ENCODE data around the gene RHOC.

RHOC gene

DNA sequence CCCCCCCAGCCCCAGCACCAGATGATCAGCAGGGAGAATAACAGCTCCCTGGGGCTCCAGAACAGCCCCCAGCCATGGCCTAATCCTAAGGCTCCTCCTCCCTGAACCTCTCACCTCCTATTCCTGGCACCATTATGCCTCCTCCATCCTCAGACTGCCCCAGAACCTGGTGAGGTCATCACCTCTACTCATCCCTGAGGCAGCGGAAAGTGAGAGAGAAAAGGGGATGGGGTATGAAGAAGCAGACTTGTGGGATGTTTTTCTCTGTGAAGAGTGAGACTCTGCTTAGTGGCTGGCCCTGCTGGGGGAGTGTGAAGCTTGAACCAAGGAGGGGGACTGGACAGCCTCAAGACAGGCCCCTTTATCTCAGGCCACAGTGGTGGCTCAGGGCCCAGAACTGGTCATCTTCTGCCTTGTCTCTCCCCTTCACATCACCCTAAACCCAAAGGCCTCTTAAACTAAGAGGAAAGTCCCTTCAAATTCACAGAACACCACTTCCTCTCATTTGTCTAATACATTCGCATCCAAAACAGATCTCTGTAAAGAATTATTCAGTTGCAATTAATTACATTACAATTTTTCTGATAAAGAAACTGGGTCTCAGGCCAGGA, 10.4 kb upstream of the RHOC start:
- no peak for DNase-seq (ENCODE audit: low spot score)

DNA sequence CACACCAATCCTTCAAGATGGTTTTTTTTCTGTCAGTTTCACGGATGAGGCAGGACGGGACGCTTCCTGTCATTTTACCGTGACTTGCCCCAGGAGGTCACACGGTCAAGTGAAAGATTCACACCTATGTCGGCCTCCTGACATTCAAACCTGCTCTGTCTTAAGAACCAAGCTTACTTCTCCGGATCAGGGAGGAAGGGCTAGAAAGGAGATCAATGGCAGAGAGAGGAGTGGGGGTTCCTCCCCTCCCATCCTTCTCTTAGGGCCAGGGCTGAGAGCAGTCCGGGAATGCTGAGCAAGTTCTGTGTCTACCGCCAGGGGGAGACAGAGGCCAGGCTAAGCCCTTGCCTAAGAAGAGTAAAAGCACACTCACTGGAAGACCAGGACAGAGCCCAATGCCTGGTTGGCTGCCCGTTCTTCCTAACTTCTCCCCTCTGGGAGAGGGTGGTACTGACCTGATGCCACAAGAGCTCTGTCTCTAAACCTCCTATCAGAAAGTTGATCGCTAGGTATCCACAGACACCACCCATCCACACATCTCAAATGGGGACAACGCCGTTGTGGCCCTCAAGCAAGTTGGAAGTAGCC, 9.3 kb upstream of the RHOC start:
- peak; percentile 93 for DNase-seq (ENCODE audit: low spot score)

DNA sequence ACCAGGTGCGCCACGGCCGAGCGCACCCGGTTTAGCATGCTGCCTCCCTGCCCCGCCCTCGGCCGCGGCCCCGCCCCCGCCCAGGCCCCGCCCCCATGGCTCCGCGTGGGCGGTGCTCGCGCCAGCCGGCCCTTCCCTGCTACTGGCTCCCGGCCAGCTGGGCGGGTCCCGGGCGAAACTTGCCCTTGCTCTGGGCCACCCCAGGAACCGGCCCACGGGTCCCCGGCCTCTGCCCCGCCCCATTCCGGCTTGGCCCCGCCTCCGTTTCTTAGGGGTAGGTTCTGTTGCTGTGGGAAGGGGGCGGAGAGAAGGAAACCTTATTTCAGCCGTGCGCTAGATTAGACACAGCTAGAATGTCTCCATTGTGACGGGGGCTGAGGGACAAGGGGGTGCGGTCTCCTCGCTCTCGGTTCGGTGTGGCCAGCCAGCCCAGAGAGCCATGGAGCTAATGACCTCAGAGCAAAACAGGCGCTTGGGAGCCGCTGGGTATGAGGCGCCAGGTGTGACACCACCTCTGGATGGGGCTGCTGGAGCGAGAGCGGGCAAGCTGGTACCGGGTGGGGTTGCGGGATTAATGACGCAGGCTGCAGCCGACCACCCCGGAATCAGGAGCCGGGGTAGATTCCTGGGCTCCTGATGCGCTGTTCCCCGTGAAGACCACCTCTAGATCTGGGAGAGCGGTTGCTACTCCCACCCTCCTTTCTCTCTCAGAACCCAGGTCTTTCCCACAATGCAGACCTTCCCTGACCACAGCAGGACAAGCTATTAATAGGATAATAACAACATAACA, 8.5 kb upstream of the RHOC start, which contains the start of gene PPM1J:
TSS of gene PPM1J (minus strand) at position 69 of the 790 bp plus-strand sequence. CDS start at position 38, 31 bp downstream.
- DNase-seq (ENCODE audit: low spot score): peak; percentile 98

DNA sequence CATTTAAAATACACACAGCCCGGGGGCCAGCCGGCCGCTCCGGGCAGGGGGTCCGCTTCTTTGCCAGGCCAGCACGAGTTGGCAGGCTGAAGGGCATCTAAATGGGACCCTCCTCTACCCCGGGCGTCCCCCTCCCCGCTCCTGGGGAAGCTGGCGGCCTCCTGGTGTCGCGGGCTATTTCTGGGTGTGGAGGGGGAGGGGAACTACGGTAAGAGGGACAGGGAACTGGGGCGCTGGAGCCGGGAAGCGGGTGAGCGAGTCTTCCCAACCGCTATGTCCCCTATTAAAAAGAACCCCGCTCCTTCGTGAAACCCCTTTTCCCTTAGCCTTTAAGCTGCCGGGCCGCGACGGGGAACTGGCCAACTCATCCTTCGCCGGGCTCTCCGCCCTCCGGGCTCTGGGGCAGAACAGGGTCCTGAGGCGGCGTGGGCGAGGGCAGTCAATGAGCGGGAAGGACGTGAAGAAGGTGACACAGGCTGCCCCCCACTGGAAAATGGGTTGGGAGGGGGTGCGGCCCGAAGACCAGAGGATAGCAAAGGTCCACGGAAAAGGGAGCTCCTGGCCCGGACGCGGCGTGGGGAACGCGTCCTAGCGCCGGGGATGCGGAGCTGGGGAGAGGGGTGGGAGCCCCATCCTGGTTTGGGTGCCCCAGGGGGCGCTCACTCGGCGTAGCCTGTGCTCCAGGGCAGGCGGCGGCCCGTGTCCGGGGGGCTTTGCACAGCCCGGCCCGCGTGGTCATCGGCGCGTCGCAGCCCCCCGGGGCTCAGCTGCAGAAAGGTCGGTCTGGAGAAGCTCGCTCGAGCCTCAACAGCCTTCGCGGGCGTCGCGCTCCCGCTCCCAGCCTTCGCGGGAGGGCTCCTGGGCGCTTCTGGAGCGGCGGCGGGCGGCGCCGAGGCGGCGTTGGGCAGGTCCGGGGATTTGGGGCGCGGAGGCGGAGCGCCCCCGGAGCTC, 7.7 kb upstream of the RHOC start:
- peak; percentile 42 for DNase-seq (ENCODE audit: low spot score)

DNA sequence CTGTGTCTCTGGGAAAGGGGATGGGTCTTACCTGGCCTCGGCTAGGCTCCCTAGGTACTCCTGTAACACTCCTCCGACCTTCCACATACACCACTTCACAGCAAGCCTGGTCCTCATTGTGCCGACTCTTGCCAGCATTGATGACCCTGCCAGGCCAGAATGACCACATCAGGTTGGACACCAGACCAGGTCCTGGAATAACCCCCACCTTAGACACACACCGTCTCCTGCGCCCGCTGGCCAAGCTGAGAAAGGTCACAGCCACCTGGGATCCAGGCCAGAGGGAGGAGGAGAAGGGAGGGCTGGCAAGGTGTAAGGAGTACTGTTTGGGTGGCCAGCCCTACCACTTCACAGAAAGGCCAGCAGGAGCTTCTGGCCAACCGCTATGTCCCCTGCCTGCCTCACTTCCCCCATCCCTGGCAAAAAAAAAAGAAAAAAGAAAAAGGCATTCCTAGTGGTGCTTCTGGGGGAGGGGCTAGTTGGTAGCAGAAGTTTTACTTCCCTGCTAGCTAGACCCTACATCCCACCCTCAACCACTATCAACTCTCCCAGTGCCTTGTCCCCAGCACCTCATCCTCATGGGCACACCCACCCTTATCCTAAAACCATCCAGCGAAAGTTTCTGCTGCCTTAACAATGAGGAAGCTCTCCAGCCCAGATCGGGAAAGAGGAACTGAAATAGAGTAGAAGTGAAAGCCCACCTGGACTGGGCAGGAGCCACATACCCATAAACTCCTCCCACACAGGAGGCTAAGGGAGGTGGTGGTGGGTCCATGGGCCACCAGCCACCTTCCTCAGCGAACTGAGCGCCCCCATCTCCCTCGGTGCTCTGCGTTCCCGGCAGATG, 6.8 kb upstream of the RHOC start:
- DNase-seq (ENCODE audit: low spot score): no peak

DNA sequence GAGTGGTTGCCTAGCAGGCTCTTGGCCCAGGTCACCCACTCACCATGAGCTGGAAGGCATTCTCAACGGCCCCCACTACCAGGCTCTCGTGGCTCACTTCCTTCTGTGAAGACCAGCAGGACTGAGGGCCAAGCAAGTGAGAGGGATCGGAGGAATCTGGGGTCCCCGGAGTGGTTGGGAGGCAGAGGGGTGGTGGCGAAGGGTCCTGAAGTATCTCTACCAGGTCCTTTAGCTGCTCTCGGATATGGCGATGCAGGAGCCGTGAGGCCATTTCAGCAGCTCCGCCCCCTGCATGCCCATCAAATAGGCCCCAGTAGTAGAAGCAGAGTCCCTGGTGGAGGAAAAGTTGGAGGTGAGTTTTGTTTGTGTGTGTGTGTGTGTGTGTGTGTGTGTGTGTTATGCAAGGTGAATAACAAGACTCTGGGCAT, 5.8 kb upstream of the RHOC start:
- no peak for DNase-seq (ENCODE audit: low spot score)

DNA sequence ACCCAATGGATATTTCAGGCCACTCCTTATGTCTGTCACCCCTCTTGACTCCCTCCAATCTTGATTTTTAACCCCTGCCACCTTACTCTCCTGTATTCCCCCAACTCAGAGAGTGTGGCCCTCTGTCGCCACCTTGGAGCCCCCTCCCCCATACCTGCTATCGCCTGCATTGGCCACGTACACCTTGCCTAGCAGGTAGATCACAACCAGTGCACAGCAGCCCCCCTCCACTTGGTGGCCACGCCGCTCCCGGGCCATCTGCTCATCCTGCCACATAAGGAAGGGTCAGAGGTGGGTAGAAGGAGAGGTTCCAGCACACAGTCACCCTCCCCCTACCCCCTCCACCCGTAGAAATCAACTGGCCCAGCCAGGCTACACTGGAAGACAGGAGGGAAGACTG, 5.3 kb upstream of the RHOC start:
- DNase-seq (ENCODE audit: low spot score): no peak

DNA sequence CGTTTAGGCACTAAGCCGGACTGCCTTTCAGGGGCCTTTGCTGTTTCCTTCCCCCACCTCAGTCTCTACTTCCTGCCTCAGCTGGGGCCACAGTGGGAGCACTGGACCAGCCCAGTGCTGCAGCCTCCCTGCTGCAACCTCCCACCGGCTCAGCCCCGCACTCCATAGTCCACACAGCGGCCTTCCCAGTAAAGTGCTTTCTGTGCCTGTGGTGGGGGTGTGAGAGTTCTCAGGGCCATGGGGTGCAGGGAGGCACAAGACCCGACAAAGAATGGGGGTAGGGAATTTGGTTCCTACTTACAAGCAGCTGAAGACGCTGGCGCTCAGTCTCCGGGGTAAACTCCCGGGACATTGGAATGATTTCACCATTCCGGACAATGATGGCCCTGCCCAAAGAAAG, 4.7 kb upstream of the RHOC start:
- no peak for DNase-seq (ENCODE audit: low spot score)

DNA sequence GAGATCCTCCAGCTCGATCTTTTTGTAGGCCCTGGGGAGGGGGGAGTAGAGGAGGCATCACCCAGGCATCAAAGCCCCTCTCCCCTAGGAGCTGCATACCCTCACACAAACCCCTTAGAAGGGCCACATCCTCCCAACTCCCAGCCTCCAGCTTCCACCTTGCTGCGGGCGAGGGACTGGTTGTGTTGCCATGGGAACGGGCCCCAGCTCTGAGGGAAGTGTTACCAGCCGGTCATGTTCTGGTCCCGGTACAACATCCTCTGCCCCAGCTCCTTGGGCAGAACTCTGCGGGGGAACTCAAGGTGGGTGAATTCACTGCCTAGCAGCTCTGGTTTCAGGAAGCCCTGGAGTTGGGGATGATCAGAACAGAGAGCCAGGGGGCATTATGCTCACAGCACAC, 4.1 kb upstream of the RHOC start:
- DNase-seq (ENCODE audit: low spot score): no peak

DNA sequence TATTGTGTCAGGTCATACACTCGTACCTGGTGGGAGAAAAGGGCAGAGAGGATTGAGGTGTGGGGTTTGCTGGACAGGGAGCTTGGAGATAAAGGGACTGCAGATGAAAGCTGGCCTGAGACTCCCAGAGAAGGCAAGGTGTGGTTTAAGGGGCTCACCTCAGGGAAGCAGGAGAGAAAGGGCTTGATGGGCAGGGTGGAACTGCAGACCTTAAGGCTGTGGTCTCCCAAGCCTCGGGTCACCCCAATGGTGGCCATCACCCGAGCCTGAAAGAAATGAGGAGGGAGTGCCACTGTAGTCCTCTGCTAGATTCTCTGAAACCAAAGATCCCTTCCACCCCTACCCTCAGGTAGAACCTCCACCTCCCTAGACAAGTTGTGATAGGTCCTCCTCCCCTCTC, 3.7 kb upstream of the RHOC start:
- no peak for DNase-seq (ENCODE audit: low spot score)

DNA sequence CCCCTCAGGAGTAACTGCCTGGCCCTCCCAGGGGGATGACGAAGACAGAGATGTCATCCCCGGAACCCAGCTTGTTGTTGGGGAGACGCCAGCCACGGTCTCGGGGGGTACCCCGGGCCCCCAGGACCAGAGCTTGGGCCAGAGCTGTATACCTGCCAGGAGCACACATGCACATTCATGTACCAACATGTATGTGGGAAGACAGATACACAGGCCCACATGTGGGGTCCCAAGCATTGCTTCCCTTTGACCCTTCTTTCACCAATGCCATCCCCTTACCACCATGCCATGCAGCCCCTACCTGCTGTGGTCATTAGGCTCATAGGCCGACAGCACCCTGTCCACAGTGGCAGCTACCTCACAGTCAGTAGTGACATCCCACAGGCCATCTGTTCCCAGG, 3.2 kb upstream of the RHOC start:
- DNase-seq (ENCODE audit: low spot score): no peak

DNA sequence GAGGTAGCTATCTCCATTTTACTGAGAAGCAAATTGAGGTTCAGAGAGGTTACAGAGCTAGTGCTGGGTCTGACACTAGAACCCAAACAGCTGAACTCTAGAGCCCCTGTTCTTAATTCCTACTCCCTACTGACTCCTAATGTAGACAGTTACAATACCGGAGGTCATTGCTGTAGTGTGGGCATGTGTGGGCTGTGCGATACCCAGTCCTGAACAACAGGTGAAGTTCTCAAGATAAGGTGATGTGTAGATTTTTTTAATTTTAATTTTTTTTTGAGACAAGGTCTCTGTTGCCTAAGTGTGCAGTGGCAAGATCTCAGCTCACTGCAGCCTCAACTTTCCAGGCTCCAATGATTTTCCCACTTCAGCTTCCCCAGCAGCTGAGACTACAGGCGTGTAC, 1.6 kb upstream of the RHOC start:
- no peak for DNase-seq (ENCODE audit: low spot score)

DNA sequence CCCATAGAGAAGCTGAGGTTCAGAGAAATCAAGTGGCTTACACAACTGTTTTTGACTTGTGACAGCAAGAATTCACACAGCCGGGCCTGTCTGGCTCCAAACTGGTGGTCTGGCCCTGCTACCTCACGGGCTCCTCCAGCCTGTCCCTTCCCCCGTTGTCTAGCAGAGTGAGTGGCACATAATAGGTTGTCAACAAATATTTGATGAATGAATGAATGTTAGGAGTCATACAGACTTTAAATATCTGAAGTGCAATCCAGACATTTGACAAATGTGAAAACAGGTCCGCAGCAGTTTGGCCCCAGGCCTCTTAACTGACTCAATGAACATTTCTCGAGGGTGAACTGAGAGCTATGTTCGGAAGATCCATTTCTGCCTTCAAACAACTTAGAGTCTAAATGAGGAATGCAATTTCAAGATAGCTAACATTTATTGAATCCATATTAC, 1.1 kb upstream of the RHOC start:
- DNase-seq (ENCODE audit: low spot score): no peak

DNA sequence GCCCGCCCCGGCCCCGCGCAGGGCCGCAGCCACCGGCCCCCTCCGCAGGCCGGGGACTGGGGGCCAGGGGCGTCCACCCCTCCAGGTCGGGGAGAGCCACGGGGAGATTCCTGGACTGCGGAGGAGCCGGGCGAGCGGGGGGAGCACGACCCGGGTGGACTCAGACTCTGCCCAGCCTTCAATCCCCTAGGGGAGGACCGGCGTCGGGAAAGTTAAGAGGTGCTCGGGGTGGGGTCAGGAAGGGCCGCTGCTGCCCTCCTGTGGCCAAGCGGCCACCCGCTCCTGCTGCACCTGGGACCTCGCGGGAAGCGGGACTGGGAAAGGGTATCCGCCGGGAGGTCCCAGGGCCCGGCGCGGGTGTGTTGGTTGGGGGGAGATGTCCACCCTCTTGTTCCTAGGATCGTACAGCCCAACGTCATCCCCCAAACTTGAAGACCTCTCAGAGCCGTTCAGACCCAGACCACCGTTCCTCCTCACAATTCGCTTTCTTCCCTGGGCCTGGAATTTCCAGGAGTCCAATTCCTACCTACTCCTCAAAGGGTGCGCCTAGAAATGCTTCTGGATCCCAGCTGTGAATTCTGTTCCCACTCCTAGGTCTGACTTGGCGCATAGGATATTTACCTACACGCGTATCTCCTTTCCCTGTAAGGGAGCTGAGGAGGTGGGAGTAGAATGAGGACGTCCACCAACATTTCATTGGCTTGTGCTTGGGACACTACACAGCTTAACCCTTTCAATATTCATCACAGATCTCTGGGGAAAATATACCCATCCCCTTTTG, 484 bp upstream of the RHOC start:
- DNase-seq (ENCODE audit: low spot score): peak; percentile 96

DNA sequence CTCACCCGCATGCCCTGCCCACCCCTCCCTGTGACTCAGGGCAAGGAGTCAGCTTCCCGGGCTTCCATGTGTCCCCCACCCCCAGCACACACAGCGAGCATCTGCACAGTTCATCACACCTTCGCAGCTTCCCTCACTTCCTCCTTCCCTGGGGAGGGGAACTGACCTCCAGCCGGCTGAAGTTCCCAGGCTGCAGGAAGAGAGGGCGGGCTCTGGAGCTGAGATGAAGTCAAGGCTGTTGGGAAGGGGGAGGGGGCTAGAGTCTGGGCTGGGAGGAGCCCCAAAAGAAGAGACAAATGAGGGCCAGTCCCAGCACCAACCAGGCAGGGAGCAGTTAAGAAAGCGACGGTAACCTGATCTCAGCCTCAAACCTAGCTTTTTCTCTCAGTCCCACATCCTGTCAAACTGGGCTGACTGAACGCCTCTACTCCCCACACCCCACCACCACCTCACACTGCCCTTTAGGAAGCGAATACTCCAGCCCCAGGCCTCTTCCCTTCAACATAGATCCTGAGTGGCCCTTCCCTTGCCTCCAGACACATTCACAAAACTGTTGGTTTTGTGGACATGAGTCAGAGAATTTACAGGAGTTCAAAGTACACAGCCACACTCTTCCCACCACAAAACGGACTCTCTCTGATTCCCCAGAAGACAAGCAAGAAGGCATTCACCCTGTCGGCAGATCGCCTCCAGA, 1.8 kb downstream of the RHOC start:
- DNase-seq (ENCODE audit: low spot score): peak; percentile 94

DNA sequence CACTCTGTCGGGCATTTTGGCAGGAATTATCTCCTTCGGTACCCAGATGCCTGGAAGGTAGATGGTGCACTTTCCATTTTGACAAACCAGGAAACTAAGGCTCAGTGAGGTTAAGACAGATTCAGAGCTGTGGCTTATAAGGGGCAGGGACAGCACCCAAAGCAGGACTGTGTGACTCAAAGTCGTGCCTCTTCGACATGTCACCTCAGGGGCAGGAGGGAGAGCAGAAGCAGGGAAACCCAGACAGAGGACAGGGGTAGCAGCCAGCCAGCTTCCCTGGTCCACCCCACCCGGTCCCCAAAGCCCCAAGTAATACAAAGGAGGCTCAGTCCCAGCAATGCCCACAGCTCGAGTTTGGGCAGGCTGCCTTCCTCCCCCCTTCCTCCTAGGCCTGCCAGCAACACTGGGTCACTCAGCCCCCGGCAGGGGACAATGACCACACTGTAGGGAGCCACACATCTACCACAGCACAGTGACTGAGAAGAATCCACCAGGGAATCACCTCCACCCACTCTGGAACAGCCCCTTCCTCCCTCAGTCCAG, 2.5 kb downstream of the RHOC start:
- DNase-seq (ENCODE audit: low spot score): no peak

DNA sequence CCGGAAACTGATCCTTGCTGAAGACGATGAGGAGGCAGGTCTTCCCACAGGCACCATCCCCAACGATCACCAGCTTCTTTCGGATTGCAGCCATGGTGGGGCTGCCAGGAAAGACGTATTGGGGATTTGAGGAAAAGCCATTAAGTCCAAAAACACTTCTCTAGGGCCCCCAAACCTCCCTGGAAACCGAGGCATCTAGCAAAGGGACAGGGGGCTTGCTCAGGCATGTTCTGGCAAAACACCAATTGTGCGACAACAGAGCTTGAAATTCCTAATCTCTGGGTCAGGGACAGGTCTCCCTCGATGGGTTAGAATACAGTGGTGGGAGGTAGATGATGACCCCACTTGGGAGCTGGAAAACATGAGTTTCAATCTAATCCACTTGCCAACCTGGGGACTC, 3.2 kb downstream of the RHOC start:
- no peak for DNase-seq (ENCODE audit: low spot score)

DNA sequence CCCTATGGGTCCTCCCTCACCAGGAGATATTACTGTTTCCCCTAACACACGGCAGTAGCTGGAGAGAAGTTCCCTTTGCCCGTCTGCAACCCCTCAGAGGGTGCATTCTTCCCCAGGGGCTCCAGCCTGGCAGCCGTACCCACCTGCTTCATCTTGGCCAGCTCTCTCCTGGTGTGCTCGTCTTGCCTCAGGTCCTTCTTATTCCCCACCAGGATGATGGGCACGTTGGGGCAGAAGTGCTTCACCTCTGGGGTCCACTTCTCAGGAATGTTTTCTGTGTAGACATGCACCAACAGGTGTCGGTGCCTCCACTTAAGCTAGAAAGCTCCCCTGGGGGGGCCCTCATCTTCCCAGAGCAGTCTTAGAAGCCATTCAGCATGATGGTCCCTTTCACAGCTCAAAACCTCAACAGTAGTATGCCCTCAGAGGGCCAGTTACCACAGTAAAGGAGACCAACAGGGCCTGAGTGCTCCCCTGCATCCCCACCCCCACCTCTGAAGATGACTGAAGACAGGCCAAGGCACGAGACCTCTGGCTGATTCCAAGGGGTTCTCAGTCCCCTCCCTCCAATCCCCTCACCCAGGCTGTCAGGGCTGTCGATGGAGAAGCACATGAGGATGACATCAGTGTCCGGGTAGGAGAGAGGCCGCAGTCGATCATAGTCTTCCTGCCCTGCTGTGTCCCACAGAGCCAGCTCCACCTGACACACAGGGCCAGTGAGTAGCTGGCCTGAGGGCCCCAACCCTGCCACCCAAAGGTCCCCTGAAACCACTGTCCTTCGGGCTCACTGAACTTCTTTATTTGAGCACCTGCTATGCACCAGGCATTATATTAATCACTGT, 4.3 kb downstream of the RHOC start:
- DNase-seq (ENCODE audit: low spot score): no peak

DNA sequence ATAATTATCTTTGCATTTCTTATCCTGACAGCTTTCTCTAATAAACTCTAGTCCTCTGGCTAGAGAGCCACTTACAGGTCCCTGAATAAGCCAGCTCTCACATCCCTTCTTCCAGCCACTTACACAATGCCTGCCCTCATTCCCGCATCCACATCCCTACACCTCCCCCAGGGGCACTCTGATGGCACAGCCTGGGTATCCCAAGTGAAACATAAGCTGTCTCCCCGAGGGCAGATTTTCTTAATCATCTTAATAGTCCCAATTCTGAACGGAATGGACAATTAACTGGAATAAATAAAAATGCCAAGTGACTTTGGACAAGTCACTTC, 4.9 kb downstream of the RHOC start:
- DNase-seq (ENCODE audit: low spot score): no peak
